ENCODE measurements around the gene MOB3C. TPM values are rescaled to one million over a fixed set of nuclear protein-coding genes. Genes with fewer than 3 reads are reported as not detected.
"Not testable (repeated sequence)": the region's sequence is repeated elsewhere in the genome, so short reads cannot be mapped to it uniquely, and the experiment has no call there.

MOB3C gene
- total and polyA plus RNA-seq, 10 of the 15 experiments (the other 5 are each of a cell fraction or from before 2014, with no cell fraction given): 1.0 to 16.0 (median 9.4) TPM

- DNase-seq (ENCODE audit: low read depth, low spot score); H3K27ac ChIP-seq (ENCODE audit: control insufficient read depth, insufficient read depth); in situ Hi-C loops (cut with MboI); CTCF ChIA-PET; ATAC-seq; H2AFZ ChIP-seq (ENCODE audit: control insufficient read depth, low read depth, low read length); H3K4me3 ChIP-seq; H4K20me1 ChIP-seq (ENCODE audit: control insufficient read depth, insufficient read depth); RAD21 ChIA-PET (ENCODE audit: unreplicated experiment); H3K79me2 ChIP-seq (ENCODE audit: control insufficient read depth, insufficient read depth, low read length); SMC1A ChIA-PET (ENCODE audit: uncharacterized antibody, unreplicated experiment); intact Hi-C loops (cut with micrococcal nuclease; ENCODE audit: unreplicated experiment); H3K9me3 ChIP-seq (replicated peaks; ENCODE audit: control insufficient read depth, insufficient read depth, low read length); H3K9ac ChIP-seq (ENCODE audit: control insufficient read depth, insufficient read depth, low read length); H3K4me1 ChIP-seq (ENCODE audit: control insufficient read depth, insufficient read depth, low read length); POLR2A ChIA-PET; FAIRE-seq; H3K27me3 ChIP-seq (replicated peaks in 1 of 2; ENCODE audit: control insufficient read depth in 2 of 2, insufficient read depth in 2 of 2, low read length in 1 of 2); H3K4me2 ChIP-seq (ENCODE audit: control insufficient read depth, insufficient read depth): not testable (repeated sequence)
- 85% methylated on average over 2 of the region's 3 CpGs for WGBS (ENCODE audit: insufficient coverage, insufficient replicate concordance, low lambda C conversion rate, missing lambda C conversion rate)
- BruUV-seq (replicated peaks): TSS peak; percentile 53
- H3K36me3 ChIP-seq (ENCODE audit: control insufficient read depth in 2 of 2, insufficient read depth in 2 of 2, low read length in 1 of 2): peaks cover 2 to 20% of the 10 kb centered on the region in 2 experiments
These were observed 34.5 kb upstream of the MOB3C start for GRCh38 chr1:46651152-46651551.

- in situ Hi-C loops (cut with MboI): no loop called here
- Histone ChIP-seq H3K4me1 (ENCODE audit: control insufficient read depth, insufficient read depth, low read length) (no peaks in the 10 kb centered on the region), H3K27ac (ENCODE audit: control insufficient read depth, insufficient read depth) (no peak overlapping the region), H3K36me3 (ENCODE audit: control insufficient read depth in 2 of 2, insufficient read depth in 2 of 2, low read length in 1 of 2) (peaks cover 2 to 17% of the 10 kb centered on the region in 2 experiments), H4K20me1 (ENCODE audit: control insufficient read depth, insufficient read depth) (no peaks in the 10 kb centered on the region), H3K4me3 (no peak overlapping the region), H3K9ac (ENCODE audit: control insufficient read depth, insufficient read depth, low read length) (no peak overlapping the region), H3K27me3 (replicated peaks in 1 of 2; ENCODE audit: control insufficient read depth in 2 of 2, insufficient read depth in 2 of 2, low read length in 1 of 2) (no peaks in the 10 kb centered on the region), H3K9me3 (replicated peaks; ENCODE audit: control insufficient read depth, insufficient read depth, low read length) (peaks cover 4% of the 10 kb centered on the region; the same call in 2 of the 3 replicates), H3K4me2 (ENCODE audit: control insufficient read depth, insufficient read depth) (no peak overlapping the region), H3K79me2 (ENCODE audit: control insufficient read depth, insufficient read depth, low read length) (no peaks in the 10 kb centered on the region), H2AFZ (ENCODE audit: control insufficient read depth, low read depth, low read length) (no peak overlapping the region)
- RAD21 ChIA-PET (ENCODE audit: unreplicated experiment): no interaction called here
- WGBS (ENCODE audit: insufficient coverage, insufficient replicate concordance, low lambda C conversion rate, missing lambda C conversion rate): 94% methylated on average over 3 of the region's 3 CpGs
- SMC1A ChIA-PET (ENCODE audit: uncharacterized antibody, unreplicated experiment): no interaction called here
- POLR2A ChIA-PET: no interaction called here
- DNase-seq (ENCODE audit: low read depth, low spot score) (no peak), FAIRE-seq (no peak), ATAC-seq (no peak)
- CTCF ChIA-PET: no interaction called here
- intact Hi-C loops (cut with micrococcal nuclease; ENCODE audit: unreplicated experiment): no loop called here
- no TSS peak for BruUV-seq (replicated peaks)
- TF ChIP-seq WRNIP1 (IDR thresholded peaks at IDR 0.05; ENCODE audit: borderline replicate concordance, low read depth, low read length) (no peak), JUND (IDR thresholded peaks at IDR 0.05; ENCODE audit: low read depth, low read length) (no peak), MYB (IDR thresholded peaks at IDR 0.05; ENCODE audit: borderline replicate concordance, low read depth, low read length) (no peak), CBX3 (IDR thresholded peaks at IDR 0.05; ENCODE audit: borderline replicate concordance, low read depth) (no peak), ZNF592 (IDR thresholded peaks at IDR 0.05) (no peak), TARDBP (IDR thresholded peaks at IDR 0.05; ENCODE audit: borderline replicate concordance) (no peak), SRF (IDR thresholded peaks at IDR 0.05; ENCODE audit: low read depth in 2 of 2, low read length in 2 of 2) (no peak), NFXL1 (IDR thresholded peaks at IDR 0.05; ENCODE audit: borderline replicate concordance) (no peak), YY1 (IDR thresholded peaks at IDR 0.05; ENCODE audit: low read depth, low read length) (no peak), EZH2 (IDR thresholded peaks at IDR 0.05; ENCODE audit: borderline replicate concordance, control insufficient read depth, low read depth, low read length) (no peak), MEF2B (IDR thresholded peaks at IDR 0.05; ENCODE audit: partially characterized antibody, poor library complexity, severe bottlenecking) (no peak), CBX5 (IDR thresholded peaks at IDR 0.05; ENCODE audit: low read depth) (no peak), ASH2L (IDR thresholded peaks at IDR 0.05; ENCODE audit: borderline replicate concordance, low read depth) (no peak), LARP7 (IDR thresholded peaks at IDR 0.05) (no peak)
These were observed 33.9 kb upstream of the MOB3C start for GRCh38 chr1:46650491-46650890.
